Islet precursor cell (in vitro differentiated cells): ENCODE measurements around the gene MAP3K2.
A peak's percentile ranks its signal among the peaks of the same experiment; 100 is the strongest.
"Not testable (repeated sequence)": the region's sequence is repeated elsewhere in the genome, so short reads cannot be mapped to it uniquely, and the experiment has no call there.

Experiments used
- DNase-seq: peaks from one replicate; pipeline ENCODE4 v3.0.0-alpha.2; 2018

The MAP3K2 gene

DNA sequence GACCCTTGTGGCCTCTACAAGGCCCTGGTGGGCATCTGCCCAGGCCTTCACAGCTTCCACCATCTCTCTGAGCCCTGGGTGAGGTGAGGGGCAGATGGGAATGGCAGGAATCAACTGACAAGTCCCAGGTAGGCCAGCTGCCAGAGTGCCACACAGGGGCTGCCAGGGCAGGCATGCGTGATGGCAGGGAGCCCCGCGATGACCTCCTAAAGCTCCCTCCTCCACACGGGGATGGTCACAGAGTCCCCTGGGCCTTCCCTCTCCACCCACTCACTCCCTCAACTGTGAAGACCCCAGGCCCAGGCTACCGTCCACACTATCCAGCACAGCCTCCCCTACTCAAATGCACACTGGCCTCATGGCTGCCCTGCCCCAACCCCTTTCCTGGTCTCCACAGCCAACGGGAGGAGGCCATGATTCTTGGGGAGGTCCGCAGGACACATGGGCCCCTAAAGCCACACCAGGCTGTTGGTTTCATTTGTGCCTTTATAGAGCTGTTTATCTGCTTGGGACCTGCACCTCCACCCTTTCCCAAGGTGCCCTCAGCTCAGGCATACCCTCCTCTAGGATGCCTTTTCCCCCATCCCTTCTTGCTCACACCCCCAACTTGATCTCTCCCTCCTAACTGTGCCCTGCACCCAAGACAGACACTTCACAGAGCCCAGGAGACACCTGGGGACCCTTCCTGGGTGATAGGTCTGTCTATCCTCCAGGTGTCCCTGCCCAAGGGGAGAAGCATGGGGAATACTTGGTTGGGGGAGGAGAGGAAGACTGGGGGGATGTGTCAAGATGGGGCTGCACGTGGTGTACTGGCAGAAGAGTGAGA, 32.5 kb upstream of the MAP3K2 start:
- DNase-seq: no peak

DNA sequence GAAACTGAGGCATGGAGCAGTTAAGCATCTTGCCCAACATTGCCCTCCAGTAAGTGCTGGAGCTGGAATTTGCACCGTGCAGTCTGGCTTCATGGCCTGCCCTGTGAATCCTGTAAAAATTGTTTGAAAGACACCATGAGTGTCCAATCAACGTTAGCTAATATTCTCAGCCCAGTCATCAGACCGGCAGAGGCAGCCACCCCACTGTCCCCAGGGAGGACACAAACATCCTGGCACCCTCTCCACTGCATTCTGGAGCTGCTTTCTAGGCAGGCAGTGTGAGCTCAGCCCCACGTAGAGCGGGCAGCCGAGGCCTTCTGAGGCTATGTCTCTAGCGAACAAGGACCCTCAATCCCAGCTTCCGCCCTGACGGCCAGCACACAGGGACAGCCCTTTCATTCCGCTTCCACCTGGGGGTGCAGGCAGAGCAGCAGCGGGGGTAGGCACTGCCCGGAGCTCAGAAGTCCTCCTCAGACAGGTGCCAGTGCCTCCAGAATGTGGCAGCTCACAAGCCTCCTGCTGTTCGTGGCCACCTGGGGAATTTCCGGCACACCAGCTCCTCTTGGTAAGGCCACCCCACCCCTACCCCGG, 31.8 kb upstream of the MAP3K2 start:
- DNase-seq: no peak

- no peak for DNase-seq
Measured at GRCh38 chr2:127419112-127419430, 31.3 kb upstream of the MAP3K2 start.

GRCh38 chr2:127418300-127419111, 30.7 kb upstream of the MAP3K2 start, which contains the start of gene PROC:
Gene PROC, plus strand, starts transcription at chr2:127418427. Its CDS starts 1,516 bp downstream, at chr2:127419943.
- no peak for DNase-seq

DNA sequence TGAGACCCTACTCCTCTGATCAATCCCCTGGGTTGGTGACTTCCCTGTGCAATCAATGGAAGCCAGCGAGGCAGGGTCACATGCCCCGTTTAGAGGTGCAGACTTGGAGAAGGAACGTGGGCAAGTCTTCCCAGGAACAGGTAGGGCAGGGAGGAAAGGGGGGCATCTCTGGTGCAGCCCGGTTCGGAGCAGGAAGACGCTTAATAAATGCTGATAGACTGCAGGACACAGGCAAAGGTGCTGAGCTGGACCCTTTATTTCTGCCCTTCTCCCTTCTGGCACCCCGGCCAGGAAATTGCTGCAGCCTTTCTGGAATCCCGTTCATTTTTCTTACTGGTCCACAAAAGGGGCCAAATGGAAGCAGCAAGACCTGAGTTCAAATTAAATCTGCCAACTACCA, 29.6 kb upstream of the MAP3K2 start:
- no peak for DNase-seq

- DNase-seq: no peak
Measured at GRCh38 chr2:127416506-127417001, 28.8 kb upstream of the MAP3K2 start.

DNA sequence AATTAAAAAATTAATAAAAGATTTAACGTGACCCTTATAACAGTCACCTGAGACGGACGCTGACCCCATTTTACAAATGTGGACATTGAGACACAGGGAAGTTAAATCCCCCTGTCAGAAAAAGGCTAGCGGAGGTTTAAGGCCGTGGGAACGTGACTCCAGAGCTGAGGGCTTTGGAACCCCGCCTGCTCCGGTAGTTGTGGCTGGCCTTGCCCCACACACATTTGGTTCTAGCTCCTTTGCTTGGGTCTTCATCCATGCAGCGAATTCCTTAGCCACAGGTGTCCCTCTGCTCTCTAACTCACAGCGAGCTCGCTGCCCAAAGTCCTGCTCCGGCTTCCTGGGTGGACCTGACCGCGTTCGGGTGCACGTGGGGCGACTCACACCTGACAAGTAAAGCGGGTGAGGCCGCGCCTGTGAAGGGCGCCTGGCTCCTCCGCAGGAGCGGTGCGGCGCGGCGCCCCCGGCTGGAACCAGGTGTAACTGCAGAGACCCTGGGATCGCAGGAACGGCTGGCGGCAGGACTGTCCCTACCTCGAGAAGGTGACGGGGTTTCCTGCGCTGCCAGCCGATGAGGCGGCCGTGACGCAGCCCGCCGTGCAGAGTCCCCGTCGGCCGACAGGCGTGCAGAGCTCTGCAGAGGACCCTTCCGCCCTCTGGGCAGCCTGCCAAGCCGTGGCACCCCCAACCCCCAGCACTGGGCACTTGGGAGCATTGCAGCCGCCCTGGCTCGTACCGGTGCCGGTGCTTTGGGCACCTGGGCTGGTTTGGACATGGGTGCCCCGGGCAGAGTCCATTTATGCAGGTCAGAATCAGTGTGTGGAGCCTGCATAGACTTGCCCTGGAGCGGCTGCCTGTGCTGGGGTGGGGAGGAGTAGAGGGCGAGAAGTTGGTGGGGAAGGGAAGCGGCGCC, 28.1 kb upstream of the MAP3K2 start:
- peak; percentile 94 for DNase-seq

- no peak for DNase-seq
Measured at GRCh38 chr2:127414638-127415592, 27.1 kb upstream of the MAP3K2 start.

DNA sequence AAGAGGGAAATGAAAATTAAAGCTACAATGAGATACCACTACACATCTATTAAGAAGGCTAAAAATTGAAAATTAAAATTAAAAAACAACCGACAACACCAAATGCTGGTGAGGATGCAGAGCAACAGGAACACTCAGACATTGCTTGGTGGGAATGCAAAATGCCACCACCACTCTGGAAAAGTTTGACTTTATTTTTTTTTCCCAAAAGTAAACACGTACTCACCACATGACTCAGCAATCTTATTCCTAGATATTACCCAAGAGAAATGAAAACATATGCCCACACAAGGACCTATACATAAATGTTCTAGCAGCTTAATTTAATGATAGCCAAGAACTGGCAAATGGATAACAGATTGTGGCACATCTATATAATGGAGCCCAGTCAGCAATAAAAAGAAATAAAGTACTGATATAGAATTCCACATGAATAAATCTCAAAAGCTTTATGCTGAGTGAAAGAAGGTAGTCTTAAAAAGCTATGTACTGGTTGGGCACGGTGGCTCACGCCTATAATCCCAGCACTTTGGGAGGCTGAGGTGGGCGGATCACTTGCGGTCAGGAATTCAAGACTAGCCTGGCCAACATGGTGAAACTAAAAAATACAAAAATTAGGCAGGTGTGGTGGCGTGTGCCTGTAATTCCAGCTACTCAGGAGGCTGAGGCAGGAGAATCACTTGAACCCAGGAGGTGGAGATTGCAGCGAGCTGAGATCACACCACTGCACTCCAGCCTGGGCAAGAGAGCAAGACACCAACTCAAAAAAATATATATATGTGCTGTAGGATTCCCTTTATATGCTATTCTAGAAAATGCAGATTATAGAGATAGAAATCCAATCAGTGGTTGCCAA, 26.2 kb upstream of the MAP3K2 start:
- no peak for DNase-seq

DNA sequence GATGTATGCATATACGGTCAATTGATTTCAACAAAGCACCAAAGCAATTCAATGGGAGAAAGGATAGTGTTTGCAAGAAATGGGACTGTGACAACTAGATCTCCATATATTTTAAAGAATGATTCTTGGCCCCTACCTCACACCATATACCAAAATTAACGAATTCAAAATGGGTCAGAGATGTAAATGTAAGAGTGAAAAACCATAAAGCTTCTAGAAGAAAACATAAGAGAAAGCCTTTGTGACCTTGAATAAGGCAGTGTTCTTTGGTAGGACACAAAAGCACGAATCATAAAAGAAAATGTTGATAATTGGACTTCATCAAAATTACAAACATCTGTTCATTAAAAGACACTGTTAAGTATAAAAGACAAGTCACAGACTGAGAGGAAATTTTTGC, 25.4 kb upstream of the MAP3K2 start:
- DNase-seq: no peak

- DNase-seq: no peak
Measured at GRCh38 chr2:127411653-127412369, 24.0 kb upstream of the MAP3K2 start.

DNA sequence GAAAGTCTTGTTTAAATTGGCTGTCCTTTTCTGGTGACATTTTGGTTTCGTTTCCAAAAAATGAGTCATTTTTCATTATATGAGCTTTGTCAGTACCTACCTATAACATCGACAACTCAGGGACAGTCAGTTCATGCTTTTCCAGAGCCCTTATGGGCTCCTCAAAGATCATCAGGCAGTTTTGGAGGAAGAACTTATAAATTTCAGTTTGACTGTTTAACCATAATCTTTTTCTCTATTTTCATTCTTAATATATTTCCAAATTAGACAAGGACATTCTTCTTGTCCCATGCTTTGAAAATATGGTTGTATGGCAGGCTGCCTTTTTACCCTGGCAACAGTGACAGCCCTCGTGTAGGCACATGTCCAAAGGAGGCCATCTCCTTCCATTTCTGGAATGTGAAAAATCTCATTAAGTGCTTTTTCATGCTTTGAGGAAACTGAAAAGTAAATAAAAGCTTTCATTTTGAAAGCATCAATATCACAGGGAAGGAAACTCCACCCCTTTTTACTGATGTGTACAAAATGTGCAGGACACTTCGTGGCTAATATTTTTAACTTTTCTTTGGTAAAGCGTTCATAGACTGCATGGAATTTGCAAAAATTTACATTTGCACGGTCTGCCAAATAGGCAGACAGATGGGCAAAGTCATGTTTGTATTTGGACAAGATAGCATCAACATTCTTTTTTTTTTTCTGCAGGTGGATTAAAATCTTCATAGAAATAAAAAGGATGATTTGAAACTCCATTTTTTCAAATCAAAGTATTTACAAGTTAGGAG, 23.3 kb upstream of the MAP3K2 start:
- no peak for DNase-seq

DNA sequence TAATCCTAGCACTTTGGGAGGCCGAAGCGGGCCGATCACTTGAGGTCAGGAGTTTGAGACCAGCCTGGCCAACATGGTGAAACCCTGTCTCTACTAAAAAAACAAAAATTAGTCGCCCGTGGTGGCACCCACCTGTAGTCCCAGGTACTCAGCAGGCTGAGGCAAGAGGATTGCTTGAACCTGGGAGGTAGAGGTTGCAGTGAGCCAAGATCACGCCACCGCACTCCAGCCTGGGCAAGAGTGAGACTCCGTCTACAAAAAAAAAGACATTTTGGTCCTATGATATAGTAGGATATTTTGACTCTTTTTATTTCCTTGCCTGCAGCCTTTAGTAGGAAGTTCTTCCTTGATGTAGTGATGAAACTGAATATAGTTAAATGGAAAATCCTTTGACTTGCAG, 21.9 kb upstream of the MAP3K2 start:
- not testable (repeated sequence) for DNase-seq

- no peak for DNase-seq
Measured at GRCh38 chr2:127408807-127409099, 21.0 kb upstream of the MAP3K2 start.

DNA sequence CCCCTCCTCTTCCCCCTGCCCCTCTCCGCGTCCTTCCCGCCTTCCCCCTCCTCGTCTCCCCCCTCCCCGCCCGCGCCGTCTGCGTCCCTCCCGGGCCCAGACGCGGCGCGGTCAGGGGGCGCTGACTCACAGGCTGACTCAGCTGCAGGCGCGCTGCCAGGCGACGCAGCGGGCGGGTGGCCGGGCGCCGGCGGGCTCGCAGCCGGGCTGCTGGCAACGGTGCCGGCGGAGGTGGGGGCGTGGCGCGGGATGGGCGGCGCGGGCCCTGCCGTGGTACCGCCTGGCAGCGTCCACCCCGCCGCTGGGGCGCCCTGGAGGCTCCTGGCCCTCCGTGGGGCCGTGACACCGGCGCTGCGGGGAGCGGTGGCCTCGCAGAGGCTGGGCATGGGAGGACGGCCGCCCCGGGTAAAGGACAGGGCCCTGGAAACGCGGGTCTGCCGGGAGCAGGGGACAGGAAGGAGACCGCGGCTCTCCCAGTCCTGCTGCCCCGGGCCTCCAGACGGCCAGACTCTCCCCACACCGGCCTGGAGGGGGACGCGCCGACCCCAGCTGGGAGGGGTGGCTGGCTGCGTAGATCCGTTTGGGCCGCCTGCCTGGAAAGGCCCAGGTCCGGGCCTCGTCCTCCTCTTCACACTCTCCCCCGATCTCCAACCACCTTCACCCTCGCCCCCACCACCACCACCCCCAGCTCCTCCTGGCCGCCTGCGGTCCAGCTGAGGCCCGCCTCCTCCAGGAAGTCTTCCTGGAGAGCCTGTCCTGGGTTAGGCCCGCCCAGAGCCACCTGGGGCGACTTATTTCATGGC, 20.4 kb upstream of the MAP3K2 start:
- peak; percentile 98 for DNase-seq

DNA sequence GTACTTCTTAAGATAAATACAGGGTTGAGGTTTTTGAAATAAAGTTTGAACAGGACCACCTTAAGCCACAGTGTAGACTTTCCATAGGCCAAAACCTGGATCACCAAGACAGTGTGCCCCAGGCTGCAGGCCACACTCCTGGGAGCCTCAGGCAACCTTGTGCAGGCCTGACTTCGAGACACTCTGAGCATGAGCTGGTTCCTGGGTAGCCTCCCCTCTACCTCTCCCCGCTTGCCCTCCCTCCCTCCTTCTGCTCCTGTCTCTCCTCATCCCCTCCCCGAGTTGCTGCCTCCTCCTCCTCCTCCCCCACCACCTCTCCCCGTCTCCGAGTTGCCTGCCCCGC, 19.9 kb upstream of the MAP3K2 start:
- DNase-seq: no peak

DNA sequence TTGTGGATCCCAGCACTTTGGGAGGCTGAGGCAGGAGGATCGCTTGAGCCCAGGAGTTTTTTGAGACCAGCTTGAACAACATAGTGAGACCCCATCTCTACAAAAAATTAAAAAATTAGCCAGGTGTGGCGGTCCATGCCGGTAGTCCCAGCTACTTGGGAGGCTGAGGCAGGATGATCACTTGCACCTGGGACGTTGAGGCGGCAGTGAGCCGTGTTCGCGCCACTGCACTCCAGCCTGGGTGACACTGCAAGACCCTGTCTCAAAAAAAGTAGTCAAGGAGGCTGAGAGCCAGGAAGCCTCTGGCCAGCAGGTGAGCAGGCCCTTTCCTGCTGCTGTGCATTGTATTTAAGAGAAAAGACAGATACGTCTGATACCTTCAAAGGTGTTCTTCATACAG, 19.3 kb upstream of the MAP3K2 start:
- no peak for DNase-seq

- no peak for DNase-seq
Measured at GRCh38 chr2:127406454-127406853, 18.7 kb upstream of the MAP3K2 start.
